Memory B cell (primary cell): ENCODE results near the gene PACS2.

ENCODE experiments used
- ATAC-seq: fragments of 150-1000 bp; cut with Tn5 transposase; 2 replicates; pipeline ENCODE4 v1.10.0; 2021; ENCODE audit warnings: low read depth, mild to moderate bottlenecking, moderate library complexity
- DNase-seq, 2 donors: peaks; one replicate each; pipeline ENCODE4 v3.0.0; 2022; ENCODE audit warnings: low spot score in 2 of 2
- H3K27ac Mint-ChIP-seq: one replicate; pipeline ENCODE4 v1.8.0; 2022; ENCODE audit warnings: mild to moderate bottlenecking, moderate library complexity, mixed read lengths
- H3K27me3 Mint-ChIP-seq: one replicate; pipeline ENCODE4 v1.8.0; 2022; ENCODE audit warnings: mixed read lengths
- H3K36me3 Mint-ChIP-seq: one replicate; pipeline ENCODE4 v1.8.0; 2022; ENCODE audit warnings: mild to moderate bottlenecking, mixed read lengths
- H3K4me1 Mint-ChIP-seq: one replicate; pipeline ENCODE4 v1.8.0; 2022; ENCODE audit warnings: mixed read lengths
- H3K4me3 Mint-ChIP-seq: one replicate; pipeline ENCODE4 v1.8.0; 2022; ENCODE audit warnings: mild to moderate bottlenecking, moderate library complexity, mixed read lengths
- H3K9me3 Mint-ChIP-seq: one replicate; pipeline ENCODE4 v1.8.0; 2022; ENCODE audit warnings: mixed read lengths

PACS2 gene

DNA sequence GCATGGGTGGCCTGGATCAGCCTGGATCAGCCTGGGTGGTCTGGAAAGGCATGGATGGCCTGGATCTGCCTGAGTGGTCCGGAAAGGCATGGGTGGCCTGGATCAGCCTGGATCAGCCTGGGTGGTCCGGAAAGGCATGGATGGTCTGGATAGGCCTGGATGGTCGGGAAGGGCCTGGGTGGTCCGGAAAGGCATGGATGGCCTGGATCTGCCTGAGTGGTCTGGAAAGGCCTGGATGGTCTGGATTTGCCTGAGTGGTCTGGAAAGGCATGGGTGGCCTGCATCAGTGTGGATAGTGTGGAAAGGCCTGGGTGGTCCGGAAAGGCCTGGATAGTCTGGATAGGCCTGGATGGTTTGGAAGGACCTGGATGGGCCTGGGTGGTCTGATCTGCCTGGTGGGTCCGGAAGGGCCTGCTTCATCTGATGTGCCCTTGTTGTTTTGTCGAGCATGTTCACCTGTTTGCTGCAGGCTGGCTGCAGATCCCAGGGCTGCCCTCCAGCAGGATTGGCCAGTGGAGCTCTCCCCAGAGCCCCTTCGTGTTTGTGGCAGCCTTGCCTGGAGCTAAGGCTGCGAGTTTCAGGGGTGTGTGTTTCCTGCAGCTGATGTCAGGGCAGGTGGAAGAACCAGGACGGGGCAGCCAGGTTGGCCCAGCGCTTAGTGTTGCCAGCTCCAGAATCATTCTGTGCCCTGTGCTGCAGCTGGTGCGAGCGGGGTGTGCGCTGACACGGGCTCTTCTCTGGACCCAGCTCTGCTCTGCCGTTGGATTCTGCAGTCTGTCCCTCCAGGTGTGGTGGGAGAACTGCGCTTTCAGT, 64.5 kb downstream of the PACS2 start:
- DNase-seq (no peak), ATAC-seq (no peak)
- H3K27me3 Mint-ChIP-seq, result no peaks in the 10 kb centered on the region
- no peak overlapping the region for H3K27ac Mint-ChIP-seq
- H3K4me1 Mint-ChIP-seq, result peaks cover 5% of the 10 kb centered on the region
- H3K36me3 Mint-ChIP-seq, result peaks cover 4% of the 10 kb centered on the region
- H3K9me3 Mint-ChIP-seq, result peaks cover 1% of the 10 kb centered on the region
- no peak overlapping the region for H3K4me3 Mint-ChIP-seq

DNA sequence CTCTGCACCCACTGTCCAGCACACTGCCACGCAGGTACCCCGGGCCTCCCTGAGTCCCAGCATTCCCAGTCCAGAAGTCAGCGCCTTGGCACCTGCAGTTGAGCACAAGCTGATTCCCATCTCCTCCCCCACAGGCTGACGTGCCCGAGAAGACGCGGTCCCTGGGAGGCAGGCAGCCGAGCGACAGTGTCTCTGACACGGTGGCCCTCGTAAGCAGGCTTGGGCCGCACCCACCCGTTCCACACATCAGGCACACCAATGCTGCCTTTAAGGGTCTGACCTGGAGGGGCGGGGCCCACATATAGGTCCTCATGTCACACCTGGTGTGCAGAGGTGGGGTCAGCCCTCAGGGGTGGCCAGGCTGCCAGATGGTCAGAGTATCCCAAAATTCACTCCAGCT, 65.4 kb downstream of the PACS2 start:
- Mint-ChIP-seq H3K27ac (no peak overlapping the region), H3K36me3 (peaks cover 4% of the 10 kb centered on the region), H3K27me3 (no peaks in the 10 kb centered on the region), H3K4me1 (peaks cover 5% of the 10 kb centered on the region), H3K9me3 (peaks cover 1% of the 10 kb centered on the region), H3K4me3 (no peak overlapping the region)
- ATAC-seq, result no peak
- no peak for DNase-seq

DNA sequence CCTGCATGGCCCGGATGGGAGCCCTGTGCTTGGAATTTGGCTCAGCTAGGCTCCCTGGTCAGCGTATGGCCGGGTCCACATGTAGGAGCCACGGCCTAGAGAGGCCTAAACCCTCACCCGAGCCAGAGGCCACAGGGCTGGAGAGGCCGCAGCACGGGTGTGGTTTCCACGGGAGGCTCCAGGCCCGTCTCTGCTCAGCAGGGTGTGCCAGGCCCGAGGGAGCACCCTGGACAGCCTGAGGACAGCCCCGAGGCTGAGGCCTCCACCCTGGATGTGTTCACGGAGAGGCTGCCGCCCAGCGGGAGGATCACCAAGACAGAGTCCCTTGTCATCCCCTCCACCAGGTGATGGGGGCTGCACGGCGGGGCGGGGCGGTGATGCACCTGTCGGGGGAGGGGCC, 66.2 kb downstream of the PACS2 start:
- no peaks in the 10 kb centered on the region for H3K27me3 Mint-ChIP-seq
- H3K4me3 Mint-ChIP-seq, result no peak overlapping the region
- DNase-seq, result no peak
- H3K36me3 Mint-ChIP-seq, result peaks cover 2% of the 10 kb centered on the region
- no peak overlapping the region for H3K27ac Mint-ChIP-seq
- ATAC-seq, result no peak
- no peaks in the 10 kb centered on the region for H3K9me3 Mint-ChIP-seq
- peaks cover 1% of the 10 kb centered on the region for H3K4me1 Mint-ChIP-seq

DNA sequence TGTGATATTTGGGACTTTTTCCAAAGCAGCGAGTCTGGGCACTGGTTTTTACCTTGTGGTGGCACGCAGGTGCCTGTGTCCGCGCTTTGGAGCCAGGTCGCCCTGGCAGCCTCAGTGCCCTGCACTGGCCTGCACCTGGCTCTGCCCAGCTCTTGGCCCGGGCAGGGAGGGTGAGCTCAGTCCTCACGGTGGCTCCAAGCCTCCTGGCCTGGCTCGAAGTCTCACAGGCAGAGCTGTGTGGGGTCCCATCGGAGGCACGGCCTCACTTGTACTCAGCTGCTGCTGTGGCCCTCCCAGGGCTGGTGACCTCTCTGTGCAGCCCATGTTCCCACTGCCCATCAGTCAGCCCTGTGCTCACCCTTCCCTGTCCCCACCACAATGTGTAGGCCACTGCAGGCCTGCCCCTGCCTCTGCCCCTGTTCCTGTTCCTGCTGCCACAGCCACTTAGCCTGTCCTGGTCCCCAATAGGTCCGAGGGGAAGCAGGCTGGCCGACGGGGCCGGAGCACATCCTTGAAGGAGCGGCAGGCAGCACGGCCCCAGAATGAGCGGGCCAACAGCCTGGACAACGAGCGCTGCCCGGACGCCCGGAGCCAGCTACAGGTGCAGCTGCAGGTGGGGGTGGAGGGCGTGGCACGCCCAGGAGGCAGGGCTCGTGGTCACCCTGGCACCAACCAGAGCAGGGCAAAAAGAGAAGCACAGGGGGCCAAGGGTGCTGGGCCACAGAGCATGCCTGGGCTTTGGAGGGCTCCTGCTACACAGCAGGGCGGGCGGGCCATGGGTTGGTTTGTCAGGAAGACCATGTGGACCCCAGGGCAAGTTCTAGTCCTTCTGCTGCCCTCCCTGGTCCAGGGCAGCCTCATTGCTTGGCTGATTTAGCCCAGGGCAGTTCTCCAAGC, 67.1 kb downstream of the PACS2 start:
- Mint-ChIP-seq H3K36me3 (peaks cover 2% of the 10 kb centered on the region), H3K4me1 (no peaks in the 10 kb centered on the region), H3K27me3 (no peaks in the 10 kb centered on the region), H3K27ac (no peak overlapping the region), H3K4me3 (no peak overlapping the region), H3K9me3 (no peaks in the 10 kb centered on the region)
- no peak for ATAC-seq
- DNase-seq, result no peak

DNA sequence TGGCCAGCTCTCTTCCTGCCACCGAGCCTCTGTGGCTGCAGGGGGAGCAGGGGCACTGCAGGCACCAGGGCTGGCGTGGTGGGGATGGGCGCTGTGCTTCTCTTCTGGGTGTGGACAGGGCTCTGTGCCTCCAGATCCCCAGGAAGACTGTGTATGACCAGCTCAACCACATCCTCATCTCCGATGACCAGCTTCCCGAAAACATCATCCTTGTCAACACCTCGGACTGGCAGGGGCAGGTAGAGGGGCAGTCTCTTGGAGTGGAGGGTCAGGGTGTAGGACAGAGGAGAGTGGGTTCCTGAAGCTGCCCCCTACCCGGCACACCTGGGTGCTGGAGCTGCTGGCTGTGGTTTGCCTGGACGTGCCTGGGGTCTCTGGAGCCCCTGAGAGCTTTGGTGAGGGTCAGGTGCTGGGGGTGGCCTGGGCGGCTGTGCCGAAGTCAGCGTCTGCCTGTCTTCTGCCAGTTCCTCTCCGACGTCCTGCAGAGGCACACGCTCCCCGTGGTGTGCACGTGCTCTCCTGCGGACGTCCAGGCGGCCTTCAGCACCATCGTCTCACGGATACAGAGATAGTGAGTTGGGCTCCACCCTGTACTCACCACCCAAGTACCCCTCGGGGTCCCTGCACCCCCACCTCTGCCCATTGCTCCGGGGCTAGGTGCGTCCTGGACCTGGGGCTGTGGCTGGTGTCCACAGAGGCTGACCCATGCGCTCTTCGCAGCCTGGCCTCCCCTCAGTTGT, 68.0 kb downstream of the PACS2 start:
- Mint-ChIP-seq H3K27ac (no peak overlapping the region), H3K4me3 (no peak overlapping the region), H3K4me1 (no peaks in the 10 kb centered on the region), H3K27me3 (no peaks in the 10 kb centered on the region), H3K36me3 (peaks cover 2% of the 10 kb centered on the region), H3K9me3 (no peaks in the 10 kb centered on the region)
- no peak for ATAC-seq
- DNase-seq, result no peak

DNA sequence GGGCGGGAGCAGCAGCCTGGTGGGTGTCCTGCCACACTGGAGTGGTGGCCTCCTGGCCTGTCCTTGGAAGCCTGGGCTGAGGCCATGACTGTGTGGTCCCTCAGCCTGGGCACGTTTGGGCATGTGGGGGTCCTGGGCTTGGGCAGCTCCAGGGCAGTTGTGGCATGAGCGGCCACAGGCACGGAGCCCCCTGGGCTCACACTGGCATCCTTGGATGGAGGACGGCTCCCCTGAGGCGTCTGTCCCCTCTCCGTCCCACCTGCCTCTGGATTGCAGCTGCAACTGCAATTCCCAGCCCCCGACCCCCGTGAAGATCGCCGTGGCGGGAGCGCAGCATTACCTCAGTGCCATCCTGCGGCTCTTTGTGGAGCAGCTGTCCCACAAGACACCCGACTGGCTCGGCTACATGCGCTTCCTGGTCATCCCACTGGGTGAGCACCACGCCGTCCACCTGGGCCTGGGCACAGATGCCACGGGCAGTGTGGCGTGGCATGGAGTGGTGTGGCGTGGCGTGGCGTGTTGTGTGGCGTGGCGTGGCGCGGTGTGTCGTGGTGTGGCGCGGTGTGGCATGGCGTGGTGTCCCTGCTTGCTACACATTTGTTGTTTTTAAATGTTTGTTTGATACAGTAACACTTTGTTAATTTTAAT, 68.7 kb downstream of the PACS2 start:
- no peak for ATAC-seq
- Mint-ChIP-seq H3K4me3 (no peak overlapping the region), H3K27me3 (no peaks in the 10 kb centered on the region), H3K9me3 (no peaks in the 10 kb centered on the region), H3K27ac (no peak overlapping the region), H3K4me1 (no peaks in the 10 kb centered on the region), H3K36me3 (peaks cover 2% of the 10 kb centered on the region)
- no peak for DNase-seq

DNA sequence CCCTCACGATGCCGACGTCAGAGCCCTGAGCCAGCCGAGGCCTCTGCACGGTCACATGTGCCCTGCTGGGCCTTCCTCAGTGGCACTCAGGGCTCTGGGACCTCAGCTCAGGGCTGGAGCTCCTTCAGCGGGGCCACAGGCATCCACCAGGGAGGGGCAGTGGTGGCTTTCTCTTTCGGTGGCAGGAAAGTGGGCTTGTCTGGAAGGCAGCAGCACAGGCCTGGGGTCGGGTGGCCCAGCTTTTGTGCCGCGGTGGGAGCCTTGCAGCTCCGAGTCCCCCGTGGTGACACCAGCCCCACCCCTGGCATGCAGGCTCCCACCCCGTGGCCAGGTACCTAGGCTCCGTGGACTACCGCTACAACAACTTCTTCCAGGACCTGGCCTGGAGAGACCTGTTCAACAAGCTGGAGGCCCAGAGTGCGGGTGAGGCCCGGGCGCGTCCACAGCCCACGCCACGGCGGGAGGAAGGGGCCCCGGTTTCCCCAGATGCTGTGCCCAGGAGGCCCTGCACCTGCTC, 69.6 kb downstream of the PACS2 start:
- no peaks in the 10 kb centered on the region for H3K9me3 Mint-ChIP-seq
- H3K27me3 Mint-ChIP-seq, result no peaks in the 10 kb centered on the region
- ATAC-seq, result no peak
- peaks cover 2% of the 10 kb centered on the region for H3K36me3 Mint-ChIP-seq
- no peak overlapping the region for H3K27ac Mint-ChIP-seq
- peaks cover 2% of the 10 kb centered on the region for H3K4me1 Mint-ChIP-seq
- H3K4me3 Mint-ChIP-seq, result no peak overlapping the region
- no peak for DNase-seq

DNA sequence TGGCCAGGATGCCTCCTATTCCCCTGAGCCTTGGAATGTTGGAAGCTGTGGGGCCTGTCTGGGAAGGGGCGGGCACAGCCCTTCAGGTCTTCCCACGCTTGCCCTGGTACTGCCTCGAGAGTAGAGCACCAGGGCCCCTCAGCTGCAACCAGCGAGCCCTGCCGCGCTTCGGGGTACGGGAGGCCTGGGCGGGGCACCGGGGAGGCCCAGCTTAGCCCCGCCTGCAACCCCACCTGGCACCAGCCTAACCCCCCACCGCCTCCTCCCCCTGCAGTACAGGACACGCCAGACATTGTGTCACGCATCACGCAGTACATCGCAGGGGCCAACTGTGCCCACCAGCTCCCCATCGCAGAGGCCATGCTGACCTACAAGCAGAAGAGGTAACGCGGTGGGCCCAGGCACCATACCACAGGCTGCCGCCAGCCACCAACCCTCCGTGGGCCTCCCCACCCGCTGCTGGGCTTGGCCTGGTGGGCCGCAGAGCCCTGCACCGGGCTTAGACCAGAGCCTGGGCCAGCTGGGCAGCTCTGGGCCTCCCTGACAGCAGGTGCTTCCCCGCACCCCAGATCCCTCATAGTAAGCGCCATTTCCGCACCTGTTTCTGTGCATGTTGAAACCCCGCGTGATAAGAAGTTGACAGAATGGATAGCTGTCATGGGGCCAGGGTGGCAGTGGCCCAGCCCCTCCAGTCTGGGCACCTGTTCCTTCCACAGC, 70.2 kb downstream of the PACS2 start:
- Mint-ChIP-seq H3K27me3 (no peaks in the 10 kb centered on the region), H3K4me1 (peaks cover 2% of the 10 kb centered on the region), H3K36me3 (peaks cover 2% of the 10 kb centered on the region), H3K9me3 (no peaks in the 10 kb centered on the region), H3K4me3 (no peak overlapping the region), H3K27ac (no peak overlapping the region)
- DNase-seq (no peak), ATAC-seq (no peak)

DNA sequence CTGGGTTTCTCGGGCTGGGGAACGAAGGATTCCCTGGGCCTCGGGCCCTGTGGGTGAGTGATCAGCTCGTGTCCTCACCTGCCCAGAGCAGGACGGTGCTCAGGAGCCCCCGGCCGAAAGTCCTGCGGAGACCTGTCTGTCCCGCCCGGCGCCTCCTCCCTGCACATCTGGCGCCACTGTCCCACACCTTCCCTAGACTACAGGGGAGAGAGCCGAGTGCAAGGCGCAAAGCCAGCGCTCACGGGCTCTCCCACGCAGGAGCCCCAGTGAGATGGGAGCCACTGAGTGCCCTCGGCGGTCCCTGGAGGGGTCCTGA, 70.7 kb downstream of the PACS2 start:
- H3K4me1 Mint-ChIP-seq, result peaks cover 6% of the 10 kb centered on the region
- H3K27me3 Mint-ChIP-seq, result no peaks in the 10 kb centered on the region
- DNase-seq, result no peak
- no peak for ATAC-seq
- H3K27ac Mint-ChIP-seq, result no peak overlapping the region
- no peak overlapping the region for H3K4me3 Mint-ChIP-seq
- H3K9me3 Mint-ChIP-seq, result no peaks in the 10 kb centered on the region
- peaks cover 2% of the 10 kb centered on the region for H3K36me3 Mint-ChIP-seq

DNA sequence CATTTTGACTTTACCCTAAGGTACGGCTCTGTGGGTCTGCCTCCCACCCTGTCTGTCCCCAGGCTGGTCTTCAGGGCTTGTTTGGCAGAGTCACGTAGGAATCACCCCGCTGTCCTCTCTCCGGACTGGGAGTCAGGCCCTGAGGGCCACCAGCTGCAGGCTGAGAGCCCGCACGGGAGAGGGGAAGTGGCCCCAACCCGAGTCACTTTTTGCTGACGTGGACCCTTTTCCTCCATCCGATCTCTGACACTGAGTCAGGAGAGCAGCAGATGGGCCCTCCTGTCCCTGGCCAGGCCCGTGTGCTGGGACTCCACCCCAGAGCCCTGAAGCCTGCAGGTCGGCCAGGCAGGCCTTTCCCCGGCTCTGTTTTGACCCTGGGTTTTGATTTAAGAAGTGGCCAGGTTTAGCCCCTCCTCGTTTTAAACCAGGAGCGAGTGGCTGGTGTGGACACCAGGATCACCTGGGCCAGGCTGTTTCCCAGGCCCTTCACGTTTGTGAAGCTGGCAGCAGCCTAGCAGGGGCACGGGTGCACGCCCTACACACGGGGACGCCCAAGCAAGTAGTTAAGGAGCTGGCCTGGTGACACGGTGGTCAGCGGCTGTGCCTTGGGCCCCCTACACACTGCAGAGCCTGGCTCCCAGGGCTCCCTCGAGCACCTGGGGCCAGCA, 71.3 kb downstream of the PACS2 start:
- H3K4me3 Mint-ChIP-seq, result no peak overlapping the region
- H3K9me3 Mint-ChIP-seq, result no peaks in the 10 kb centered on the region
- H3K27ac Mint-ChIP-seq, result no peak overlapping the region
- no peaks in the 10 kb centered on the region for H3K27me3 Mint-ChIP-seq
- DNase-seq (no peak), ATAC-seq (no peak)
- peaks cover 8% of the 10 kb centered on the region for H3K4me1 Mint-ChIP-seq
- H3K36me3 Mint-ChIP-seq, result peaks cover 2% of the 10 kb centered on the region

DNA sequence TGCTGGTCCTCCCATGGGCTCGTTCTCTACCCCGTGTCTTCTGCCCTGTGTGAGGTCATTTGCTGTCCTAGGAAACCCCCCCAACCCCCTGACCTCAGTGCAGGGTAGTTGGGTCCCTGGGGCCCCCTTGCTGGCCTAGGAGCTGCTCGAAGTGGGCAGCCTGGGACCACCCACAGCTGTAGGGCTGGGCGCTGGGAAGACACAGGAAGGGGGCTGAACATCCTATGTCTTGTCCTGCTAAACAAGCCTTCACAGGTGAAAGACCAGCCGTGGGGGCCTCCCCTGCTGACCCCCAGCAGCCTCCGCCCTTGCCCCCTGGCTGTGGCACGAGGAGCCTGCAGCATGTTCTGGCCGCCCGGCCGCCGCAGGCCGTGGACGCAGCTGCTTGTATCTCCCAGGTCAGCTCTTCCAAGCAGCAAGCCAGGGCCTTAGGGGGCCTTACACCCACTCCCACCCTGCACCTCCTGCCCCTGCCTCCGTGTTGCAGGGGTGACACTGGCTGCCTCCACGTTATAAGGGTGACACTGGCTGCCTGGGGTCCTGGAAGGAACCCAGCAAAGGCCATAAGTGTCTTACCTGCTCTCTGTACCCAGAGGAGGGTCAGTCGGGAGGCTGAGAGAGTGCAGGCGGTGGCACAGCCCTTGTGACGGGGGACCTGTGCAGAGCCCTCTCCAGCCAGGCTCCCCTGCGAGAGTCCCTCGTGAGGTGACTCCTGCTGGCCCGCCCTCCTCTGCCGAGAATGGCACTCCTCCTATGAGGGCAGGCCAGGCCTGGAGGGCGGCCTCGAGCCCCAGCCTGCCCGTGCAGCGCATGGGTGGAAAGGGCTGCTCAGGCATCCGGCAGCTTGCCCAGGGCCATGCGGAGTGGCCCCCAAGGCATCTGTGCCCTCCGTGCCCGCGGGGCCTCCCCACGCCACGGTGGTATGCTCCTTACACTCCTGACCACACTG, 72.3 kb downstream of the PACS2 start:
- H3K4me1 Mint-ChIP-seq, result peaks cover 8% of the 10 kb centered on the region
- H3K4me3 Mint-ChIP-seq, result no peak overlapping the region
- peaks cover 2% of the 10 kb centered on the region for H3K36me3 Mint-ChIP-seq
- H3K27me3 Mint-ChIP-seq, result no peaks in the 10 kb centered on the region
- ATAC-seq, result no peak
- H3K9me3 Mint-ChIP-seq, result no peaks in the 10 kb centered on the region
- no peak for DNase-seq
- no peak overlapping the region for H3K27ac Mint-ChIP-seq

DNA sequence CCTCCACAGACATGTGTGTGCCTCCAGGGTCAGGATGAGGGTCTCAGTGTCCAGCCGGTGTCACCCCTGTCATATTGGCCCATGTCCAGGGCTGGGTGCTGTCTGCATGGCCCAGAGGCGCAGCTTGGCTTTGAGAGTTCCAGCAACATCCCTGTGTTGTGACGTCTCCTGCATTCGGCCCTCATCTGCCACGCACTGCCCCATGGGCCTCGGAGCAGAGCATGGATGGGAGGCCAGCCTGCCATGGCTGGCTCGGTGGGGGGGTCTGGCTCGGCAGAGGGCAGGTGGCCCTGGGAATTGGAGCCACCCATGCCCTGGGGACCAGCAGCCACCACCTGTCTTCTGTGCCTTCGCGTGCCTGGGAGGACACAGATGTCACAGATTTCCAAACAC, 73.0 kb downstream of the PACS2 start:
- ATAC-seq (no peak), DNase-seq (no peak)
- peaks cover 8% of the 10 kb centered on the region for H3K4me1 Mint-ChIP-seq
- H3K9me3 Mint-ChIP-seq, result no peaks in the 10 kb centered on the region
- no peaks in the 10 kb centered on the region for H3K27me3 Mint-ChIP-seq
- H3K27ac Mint-ChIP-seq, result no peak overlapping the region
- H3K36me3 Mint-ChIP-seq, result peaks cover 2% of the 10 kb centered on the region
- no peak overlapping the region for H3K4me3 Mint-ChIP-seq
